K562 (cell line): Measurements from ENCODE around the gene AP2S1. TPM values are rescaled to one million over a fixed set of nuclear protein-coding genes. Genes with fewer than 3 reads are reported as not detected.

Experiments used
- ATF7 ChIP-seq: fragments of 450-650 bp; IDR thresholded peaks from 2 replicates; pipeline ENCODE4 v1.7.1; 2014; ENCODE audit warnings: mild to moderate bottlenecking, moderate library complexity
- BMI1 ChIP-seq: fragments of 150-350 bp; IDR thresholded peaks from 2 replicates; pipeline ENCODE4 v1.6.1; 2014; ENCODE audit warnings: low read length
- EGR1 ChIP-seq: fragments of 450-650 bp; conservative IDR thresholded peaks from 2 replicates; pipeline ENCODE4 v1.6.1; 2017; ENCODE audit warnings: mild to moderate bottlenecking
- GABPB1 ChIP-seq: sonication (generic); formaldehyde crosslinking; IDR thresholded peaks from 2 replicates; pipeline ENCODE4 v1.8.0; 2022; ENCODE audit warnings: mild to moderate bottlenecking, missing genetic modification reagents
- MAZ ChIP-seq, 2 experiments: fragments of 450-650 bp in 1 of 2; sonication (generic) in 1 of 2; formaldehyde crosslinking; IDR thresholded peaks in 1 of 2; conservative IDR thresholded peaks in 1 of 2; 2 replicates each; pipeline versions ENCODE4 v1.4.0 to v1.5.0; 2020; ENCODE audit warnings: mild to moderate bottlenecking in 1 of 2, missing genetic modification reagents in 1 of 2
- NONO ChIP-seq, 2 experiments: fragments of 200-400 bp in 1 of 2; fragments of 450-650 bp in 1 of 2; formaldehyde crosslinking in 1 of 2; IDR thresholded peaks; 2 replicates each; pipeline ENCODE4 v1.6.1; 2017; ENCODE audit warnings: low read depth in 2 of 2, mild to moderate bottlenecking in 2 of 2, moderate library complexity in 2 of 2, low read length in 1 of 2
- PRMT5 ChIP-seq: sonication (generic); formaldehyde crosslinking; IDR thresholded peaks from 2 replicates; pipeline ENCODE4 v1.5.0; 2020; ENCODE audit warnings: missing genetic modification reagents
- RFX1 ChIP-seq: fragments of 450-650 bp; IDR thresholded peaks from 2 replicates; pipeline ENCODE4 v1.6.1; 2016; ENCODE audit warnings: mild to moderate bottlenecking, moderate library complexity
- SETDB1 ChIP-seq: IDR thresholded peaks from one replicate; pipeline ENCODE4 v1.6.1; 2012; ENCODE audit warnings: low read length, control low read depth, inconsistent platforms
- SNRNP70 ChIP-seq: fragments of 200-400 bp; formaldehyde crosslinking; optimal IDR thresholded peaks from 2 replicates; pipeline ENCODE3; 2017; ENCODE audit warnings: low read depth, low read length
- SPI1 ChIP-seq: IDR thresholded peaks from 2 replicates; pipeline ENCODE4 v1.6.1; 2011; ENCODE audit warnings: low read depth, low read length, control low read depth, borderline replicate concordance
- TCFL5 ChIP-seq: fragments of 250-450 bp; sonication (Bioruptor Pico); conservative IDR thresholded peaks from 2 replicates; pipeline ENCODE4 v1.6.1; 2021; ENCODE audit warnings: mild to moderate bottlenecking, moderate library complexity, matching md5 sums
- ZNF124 ChIP-seq: sonication (generic); formaldehyde crosslinking; IDR thresholded peaks from 2 replicates; pipeline ENCODE4 v1.8.1; 2022; ENCODE audit warnings: missing genetic modification reagents
- ZNF134 ChIP-seq: fragments of 250-450 bp; sonication (Bioruptor Pico); conservative IDR thresholded peaks from 2 replicates; pipeline ENCODE4 v1.4.0; 2020
- ZNF780A ChIP-seq: fragments of 250-450 bp; sonication (Bioruptor Pico); IDR thresholded peaks from 2 replicates; pipeline ENCODE4 v1.5.0; 2021; ENCODE audit warnings: mild to moderate bottlenecking
- polyA plus RNA-seq, 8 experiments: library from polyadenylated mRNA; depleted of rRNA in 4 of 8; stranded (reverse) in 5 of 8; unstranded in 3 of 8; fragments of >200 nt; fragmentation: Nextera tagmentation in 2 of 8; fragmentation: Illumina TruSeq in 1 of 8; extraction: Ambion mirVana in 2 of 8; extraction: Trizol in 1 of 8; gene quantifications; 2 replicates each; pipeline versions ENCODE4 v1.2.1 to v1.2.3, GENCODE V29; 2011 to 2014; ENCODE audit warnings: inconsistent platforms in 1 of 8, missing spikeins in 1 of 8
- total RNA-seq, 7 experiments: library from RNA; depleted of rRNA in 6 of 7; stranded (reverse); fragments of >200 nt in 6 of 7; fragmentation: Illumina TruSeq in 2 of 7; extraction: Trizol in 2 of 7; gene quantifications; 2 replicates each; pipeline versions ENCODE4 v1.2.1 to v1.2.3, GENCODE V29; 2011 to 2021; ENCODE audit warnings: low replicate concordance in 1 of 7
- TF ChIP-seq, protein P1 (sequence below): fragments of 450-650 bp; IDR thresholded peaks from 2 replicates; pipeline ENCODE4 v1.6.1; 2016
- TF ChIP-seq, protein P2 (sequence below): sonication (generic); formaldehyde crosslinking; IDR thresholded peaks from 2 replicates; pipeline ENCODE4 v1.8.0; 2023; ENCODE audit warnings: mild to moderate bottlenecking, missing genetic modification reagents
- TF ChIP-seq, protein P3 (sequence below): fragments of 200-800 bp; sonication (Bioruptor generic); IDR thresholded peaks from 2 replicates; pipeline ENCODE4 v1.6.1; 2017; ENCODE audit warnings: missing genetic modification characterization, missing compliant biosample characterization

Gene AP2S1
- total and polyA plus RNA-seq, 9 of the 15 experiments (the other 6 are each of a cell fraction or from before 2014, with no cell fraction given) = 32.4 to 294 (median 136) TPM

DNA sequence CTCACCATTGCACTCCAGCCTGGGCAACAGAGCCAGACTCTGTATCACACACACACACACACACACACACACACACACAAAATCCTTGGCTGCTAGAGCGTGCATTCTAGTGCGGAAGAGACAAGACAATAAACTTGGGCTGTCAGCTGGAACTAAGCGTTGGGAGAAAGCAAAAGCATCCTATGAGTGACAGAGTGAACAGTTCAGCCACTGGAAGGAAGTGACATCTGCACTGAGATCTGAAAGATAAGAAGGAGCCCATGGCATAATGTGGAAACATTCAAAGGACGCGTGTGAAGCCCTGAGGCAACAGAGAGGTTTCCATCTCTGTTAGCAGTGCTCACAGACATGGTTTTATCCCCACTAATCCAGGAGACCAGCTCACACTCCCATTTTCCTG lies 58.7 kb downstream of the AP2S1 start (continued):
- TF ChIP-seq RFX1 (no peak), MAZ (CRISPR knock-in tag; conservative IDR thresholded peaks at IDR 0.05 in 1 of 2, IDR thresholded peaks at IDR 0.05 in 1 of 2) (0 out of 4 replicates have a peak, but pooled peaks of 1 of the 2 experiments have one; percentile 12), ZNF124 (CRISPR knock-in tag) (no peak), ATF7 (peak; percentile 41; the same call in 1 of the 2 replicates), SNRNP70 (no peak), ZNF134 (CRISPR knock-in tag) (no peak), GABPB1 (CRISPR knock-in tag) (peak; percentile 29; the same call in 1 of the 2 replicates), SETDB1 (no peak), PRMT5 (CRISPR knock-in tag) (no peak), NONO (IDR thresholded peaks at IDR 0.05; ENCODE audit: low read depth in 2 of 2, low read length in 1 of 2) (no peak), ZNF780A (no peak), BMI1 (no peak), SPI1 (peak; percentile 65; the same call in 1 of the 2 replicates), EGR1 (no peak), TCFL5 (CRISPR knock-in tag) (no peak)
- TF ChIP-seq, protein P1, sequence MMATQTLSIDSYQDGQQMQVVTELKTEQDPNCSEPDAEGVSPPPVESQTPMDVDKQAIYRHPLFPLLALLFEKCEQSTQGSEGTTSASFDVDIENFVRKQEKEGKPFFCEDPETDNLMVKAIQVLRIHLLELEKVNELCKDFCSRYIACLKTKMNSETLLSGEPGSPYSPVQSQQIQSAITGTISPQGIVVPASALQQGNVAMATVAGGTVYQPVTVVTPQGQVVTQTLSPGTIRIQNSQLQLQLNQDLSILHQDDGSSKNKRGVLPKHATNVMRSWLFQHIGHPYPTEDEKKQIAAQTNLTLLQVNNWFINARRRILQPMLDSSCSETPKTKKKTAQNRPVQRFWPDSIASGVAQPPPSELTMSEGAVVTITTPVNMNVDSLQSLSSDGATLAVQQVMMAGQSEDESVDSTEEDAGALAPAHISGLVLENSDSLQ = peak; percentile 93
- TF ChIP-seq, protein P2, sequence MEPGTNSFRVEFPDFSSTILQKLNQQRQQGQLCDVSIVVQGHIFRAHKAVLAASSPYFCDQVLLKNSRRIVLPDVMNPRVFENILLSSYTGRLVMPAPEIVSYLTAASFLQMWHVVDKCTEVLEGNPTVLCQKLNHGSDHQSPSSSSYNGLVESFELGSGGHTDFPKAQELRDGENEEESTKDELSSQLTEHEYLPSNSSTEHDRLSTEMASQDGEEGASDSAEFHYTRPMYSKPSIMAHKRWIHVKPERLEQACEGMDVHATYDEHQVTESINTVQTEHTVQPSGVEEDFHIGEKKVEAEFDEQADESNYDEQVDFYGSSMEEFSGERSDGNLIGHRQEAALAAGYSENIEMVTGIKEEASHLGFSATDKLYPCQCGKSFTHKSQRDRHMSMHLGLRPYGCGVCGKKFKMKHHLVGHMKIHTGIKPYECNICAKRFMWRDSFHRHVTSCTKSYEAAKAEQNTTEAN (CRISPR knock-in tag) = no peak
- TF ChIP-seq, protein P3, sequence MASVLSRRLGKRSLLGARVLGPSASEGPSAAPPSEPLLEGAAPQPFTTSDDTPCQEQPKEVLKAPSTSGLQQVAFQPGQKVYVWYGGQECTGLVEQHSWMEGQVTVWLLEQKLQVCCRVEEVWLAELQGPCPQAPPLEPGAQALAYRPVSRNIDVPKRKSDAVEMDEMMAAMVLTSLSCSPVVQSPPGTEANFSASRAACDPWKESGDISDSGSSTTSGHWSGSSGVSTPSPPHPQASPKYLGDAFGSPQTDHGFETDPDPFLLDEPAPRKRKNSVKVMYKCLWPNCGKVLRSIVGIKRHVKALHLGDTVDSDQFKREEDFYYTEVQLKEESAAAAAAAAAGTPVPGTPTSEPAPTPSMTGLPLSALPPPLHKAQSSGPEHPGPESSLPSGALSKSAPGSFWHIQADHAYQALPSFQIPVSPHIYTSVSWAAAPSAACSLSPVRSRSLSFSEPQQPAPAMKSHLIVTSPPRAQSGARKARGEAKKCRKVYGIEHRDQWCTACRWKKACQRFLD (CRISPR knock-in tag) = 0 out of 2 replicates have a peak, but pooled peaks have one; percentile 58
- TF ChIP-seq, all 486 proteins: peak for 19
